GM12874 (cell line): ENCODE data around the gene CDC7.

ENCODE experiments used
- CTCF ChIP-seq: IDR thresholded peaks from 2 replicates; pipeline ENCODE4 v1.5.1; 2011; ENCODE audit warnings: low read depth, mild to moderate bottlenecking, control low read depth, low read length, moderate library complexity; ENCODE audit not compliant: insufficient read depth

Gene CDC7

DNA sequence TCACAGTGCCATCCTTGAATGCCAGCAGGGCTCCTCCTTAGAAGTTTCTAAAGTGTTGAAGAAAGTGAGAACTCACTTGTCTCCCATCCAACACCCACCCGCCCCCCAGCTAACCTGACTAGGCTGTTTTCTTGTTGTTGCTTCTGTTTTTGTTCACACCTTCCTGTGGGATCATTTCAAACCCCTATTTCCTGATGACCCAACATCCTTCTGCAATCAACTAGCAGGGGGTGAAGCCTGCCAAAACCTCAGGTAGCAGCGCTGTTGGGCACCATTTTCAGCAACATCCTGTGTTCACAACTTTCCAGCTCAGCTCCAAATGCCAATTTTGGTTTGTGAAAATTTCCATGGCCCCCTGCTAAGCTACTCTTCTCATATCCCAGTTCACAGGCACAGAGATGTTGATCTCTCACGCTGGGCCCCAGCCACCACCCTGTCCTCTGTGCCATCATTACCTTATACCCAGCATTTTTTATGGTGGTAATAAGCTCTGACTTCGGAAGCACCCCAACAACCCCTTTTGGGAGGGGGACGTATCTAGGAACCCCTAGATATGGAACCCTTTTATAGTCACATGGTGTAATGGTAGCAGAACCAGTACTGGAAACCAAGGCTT is 41.4 kb downstream of the CDC7 start:
- no peak for TF ChIP-seq CTCF

- no peak for TF ChIP-seq CTCF
Observed at GRCh38 chr1:91545506-91546300, 45.1 kb downstream of the CDC7 start.

- TF ChIP-seq CTCF = no peak
Observed at GRCh38 chr1:91546301-91546581, 45.6 kb downstream of the CDC7 start.

DNA sequence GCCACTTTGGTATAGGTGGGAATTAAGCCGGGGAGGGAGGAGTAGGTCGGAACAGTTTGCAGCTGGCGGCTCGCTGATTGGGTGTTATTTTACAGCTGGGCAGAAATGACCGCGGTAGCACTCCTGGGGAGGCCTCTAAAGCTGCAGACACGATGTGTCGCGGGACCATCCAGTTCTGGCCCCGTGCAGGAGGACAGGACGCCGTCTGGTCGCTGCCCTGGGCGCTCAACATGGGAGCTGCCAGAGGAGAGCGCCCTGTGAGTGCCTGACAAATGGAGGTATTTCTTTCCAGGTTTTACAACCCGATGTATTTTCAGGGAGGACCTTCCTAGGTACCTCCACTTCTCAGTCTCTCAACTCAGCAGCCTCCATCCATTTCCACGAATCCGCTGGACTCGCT is 46.2 kb downstream of the CDC7 start:
- TF ChIP-seq CTCF = no peak

DNA sequence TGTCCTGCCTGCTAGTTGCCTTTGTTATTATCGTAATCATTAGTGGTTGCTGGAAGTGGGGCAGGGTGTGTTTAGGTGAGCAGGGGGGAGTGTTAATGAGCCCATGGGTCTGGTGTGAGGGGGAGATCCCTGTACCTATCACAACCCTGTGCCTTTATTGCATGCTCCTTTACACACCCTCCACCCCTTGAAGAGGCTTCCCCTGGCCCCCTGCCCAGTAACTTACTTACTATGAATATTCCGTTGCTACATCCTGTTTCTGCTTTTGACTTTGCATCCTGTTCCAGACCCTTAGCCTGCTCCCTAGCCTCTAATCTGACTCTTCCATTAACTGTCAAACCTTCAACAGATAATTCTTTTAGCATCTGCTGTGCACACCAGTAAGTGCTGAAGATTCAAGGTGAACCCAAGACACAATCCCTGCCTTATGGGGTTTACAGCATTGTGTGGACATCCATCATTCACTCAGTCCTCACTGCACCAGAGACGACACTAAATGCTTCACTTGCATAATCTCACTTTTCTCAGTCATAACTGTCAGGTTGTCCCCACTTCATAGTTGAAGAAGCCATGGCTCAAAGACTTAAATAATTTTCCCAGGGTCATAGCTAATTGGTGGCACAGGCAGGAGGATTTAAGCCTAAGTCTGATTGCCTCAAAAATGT is 47.9 kb downstream of the CDC7 start:
- TF ChIP-seq CTCF = no peak

DNA sequence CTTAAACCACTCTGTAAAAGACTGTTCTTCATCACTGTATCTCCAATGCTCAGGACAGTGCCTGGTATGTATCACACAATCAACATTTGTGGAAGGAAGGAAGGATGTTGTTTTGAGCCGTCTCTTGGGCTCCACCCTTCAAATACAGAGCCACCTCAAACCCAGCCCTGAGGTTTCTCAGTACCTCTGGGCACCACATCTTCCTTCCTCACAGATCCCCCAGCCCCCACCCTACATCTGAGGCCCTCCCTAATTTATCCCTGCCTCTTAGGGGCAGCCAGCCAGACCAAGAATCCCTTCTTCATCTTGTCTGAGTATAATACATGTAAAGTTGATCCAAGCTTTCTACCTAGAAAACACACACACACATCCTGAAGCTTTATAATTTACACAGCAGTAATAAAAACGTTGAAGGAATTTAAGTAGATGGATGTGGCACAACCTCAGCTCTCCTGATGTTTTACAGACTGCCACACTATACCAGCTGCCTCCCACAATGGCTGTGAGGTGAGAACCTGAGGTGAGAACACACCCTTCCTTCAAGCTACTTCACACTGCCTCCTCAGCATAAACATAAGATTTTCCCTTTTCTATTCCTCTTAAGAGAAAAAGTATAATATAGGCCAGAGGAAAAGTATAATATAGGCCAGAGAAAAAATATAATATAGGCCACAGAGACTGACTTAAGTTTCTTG is 48.5 kb downstream of the CDC7 start:
- no peak for TF ChIP-seq CTCF

DNA sequence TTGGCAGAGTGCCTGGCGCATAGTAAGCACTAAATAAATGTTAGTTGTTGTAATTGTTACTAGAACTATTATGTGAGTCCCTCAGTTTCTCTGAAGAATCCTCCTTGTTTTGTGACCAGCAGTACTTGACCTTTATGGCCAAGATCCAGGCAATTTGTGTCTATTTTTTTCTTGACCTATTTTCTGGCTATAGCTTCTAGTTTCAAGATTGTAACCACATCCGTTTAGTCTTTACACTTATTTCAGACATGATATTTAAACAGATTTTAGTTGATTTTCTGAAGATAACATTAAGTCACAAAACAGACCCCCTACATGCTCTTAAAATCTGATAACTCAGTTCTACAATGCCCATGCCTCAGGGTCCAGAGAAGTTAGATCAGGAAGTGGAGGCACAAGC is 50.3 kb downstream of the CDC7 start:
- no peak for TF ChIP-seq CTCF
